OCI-LY7 (cell line): ENCODE measurements around the gene PCDH1.

Source experiments
- EZH2phosphoT487 ChIP-seq: fragments of 200-600 bp; sonication (generic); IDR thresholded peaks from 2 replicates; pipeline ENCODE4 v1.6.1; 2018; ENCODE audit warnings: low read depth, borderline replicate concordance, mild to moderate bottlenecking, mixed run types, antibody characterized with exemption, low read length, moderate library complexity, mixed read lengths
- TF ChIP-seq, protein P1 (sequence below): fragments of 200-600 bp; sonication (generic); conservative IDR thresholded peaks from 2 replicates; pipeline ENCODE4 v1.5.1; 2014; ENCODE audit warnings: mild to moderate bottlenecking, antibody characterized with exemption, low read length, moderate library complexity, mixed read lengths

DNA sequence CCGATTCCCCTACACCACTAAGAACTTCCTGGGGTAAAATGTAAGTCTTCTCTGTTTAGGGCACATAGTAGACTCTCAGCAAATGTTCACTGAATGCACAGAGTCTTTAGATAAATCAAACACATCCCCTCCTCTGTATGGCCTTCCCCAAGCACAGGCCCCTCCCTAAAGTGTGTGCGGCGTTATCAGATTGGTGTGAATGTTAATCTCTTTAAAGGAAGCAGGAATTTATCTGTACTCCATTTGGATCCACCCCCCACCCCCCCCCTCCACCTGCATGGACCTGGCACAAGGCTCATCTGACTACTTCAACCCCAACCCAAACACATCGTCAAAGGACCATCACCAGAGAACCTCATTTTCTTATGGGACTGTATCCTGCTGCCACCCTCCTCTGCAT is 6.3 kb downstream of the PCDH1 start:
- TF ChIP-seq, protein P1, sequence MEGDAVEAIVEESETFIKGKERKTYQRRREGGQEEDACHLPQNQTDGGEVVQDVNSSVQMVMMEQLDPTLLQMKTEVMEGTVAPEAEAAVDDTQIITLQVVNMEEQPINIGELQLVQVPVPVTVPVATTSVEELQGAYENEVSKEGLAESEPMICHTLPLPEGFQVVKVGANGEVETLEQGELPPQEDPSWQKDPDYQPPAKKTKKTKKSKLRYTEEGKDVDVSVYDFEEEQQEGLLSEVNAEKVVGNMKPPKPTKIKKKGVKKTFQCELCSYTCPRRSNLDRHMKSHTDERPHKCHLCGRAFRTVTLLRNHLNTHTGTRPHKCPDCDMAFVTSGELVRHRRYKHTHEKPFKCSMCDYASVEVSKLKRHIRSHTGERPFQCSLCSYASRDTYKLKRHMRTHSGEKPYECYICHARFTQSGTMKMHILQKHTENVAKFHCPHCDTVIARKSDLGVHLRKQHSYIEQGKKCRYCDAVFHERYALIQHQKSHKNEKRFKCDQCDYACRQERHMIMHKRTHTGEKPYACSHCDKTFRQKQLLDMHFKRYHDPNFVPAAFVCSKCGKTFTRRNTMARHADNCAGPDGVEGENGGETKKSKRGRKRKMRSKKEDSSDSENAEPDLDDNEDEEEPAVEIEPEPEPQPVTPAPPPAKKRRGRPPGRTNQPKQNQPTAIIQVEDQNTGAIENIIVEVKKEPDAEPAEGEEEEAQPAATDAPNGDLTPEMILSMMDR: no peak
- no peak for TF ChIP-seq EZH2phosphoT487
